IPS-20b (cell line): ENCODE data around the gene DYNC2LI1.

Source experiments
- H3K27ac ChIP-seq: one replicate; pipeline ENCODE4 v1.5.1; 2013; ENCODE audit warnings: low read length
- H3K27me3 ChIP-seq: 2 replicates; pipeline ENCODE4 v1.6.1; 2013; ENCODE audit warnings: mild to moderate bottlenecking, low read length, inconsistent platforms; ENCODE audit not compliant: insufficient read depth
- H3K36me3 ChIP-seq: 2 replicates; pipeline ENCODE4 v1.6.1; 2013; ENCODE audit warnings: low read depth, mild to moderate bottlenecking, inconsistent platforms, low read length, moderate library complexity; ENCODE audit not compliant: insufficient read depth
- H3K4me1 ChIP-seq: 2 replicates; pipeline ENCODE4 v1.6.1; 2013; ENCODE audit warnings: mild to moderate bottlenecking, control low read depth, inconsistent platforms, low read length, moderate library complexity; ENCODE audit not compliant: insufficient read depth
- H3K4me3 ChIP-seq: 2 replicates; pipeline ENCODE4 v1.5.1; 2013; ENCODE audit warnings: mild to moderate bottlenecking, low read length, inconsistent platforms
- H3K9ac ChIP-seq: 2 replicates; pipeline ENCODE4 v1.6.1; 2013; ENCODE audit warnings: low read depth, mild to moderate bottlenecking, inconsistent platforms, low read length, moderate library complexity
- H3K9me3 ChIP-seq: 2 replicates; pipeline ENCODE4 v1.6.1; 2013; ENCODE audit warnings: mild to moderate bottlenecking, low read depth, low read length, inconsistent platforms; ENCODE audit not compliant: insufficient read depth

Gene DYNC2LI1

GRCh38 chr2:43796206-43796605 lies 22.4 kb downstream of the DYNC2LI1 start:
- no peaks in the 10 kb centered on the region for H3K9me3 ChIP-seq
- no peak overlapping the region for H3K9ac ChIP-seq
- no peaks in the 10 kb centered on the region for H3K36me3 ChIP-seq
- no peaks in the 10 kb centered on the region for H3K4me1 ChIP-seq
- no peaks in the 10 kb centered on the region for H3K27me3 ChIP-seq
- no peak overlapping the region for H3K4me3 ChIP-seq
- no peak overlapping the region for H3K27ac ChIP-seq

DNA sequence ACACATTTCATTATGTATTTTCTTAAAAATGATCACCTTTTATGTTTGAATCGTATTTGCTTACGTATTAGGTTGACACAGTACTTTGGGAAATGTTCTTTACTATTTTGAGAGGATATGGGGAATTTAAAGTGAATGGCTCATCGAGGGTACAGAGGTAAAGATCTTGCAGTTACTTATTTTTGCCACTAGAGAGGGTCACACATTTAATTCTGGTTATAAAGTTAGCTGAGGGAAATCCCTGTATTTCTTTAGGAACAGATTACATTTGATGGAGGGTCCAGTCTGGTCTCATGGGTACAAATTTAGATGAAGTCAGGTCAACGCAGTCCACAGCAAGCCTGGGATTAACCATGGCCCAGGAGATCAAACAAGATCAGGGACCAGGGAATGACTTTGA lies 24.5 kb downstream of the DYNC2LI1 start:
- Histone ChIP-seq H3K27ac (no peak overlapping the region), H3K4me1 (no peaks in the 10 kb centered on the region), H3K9me3 (no peaks in the 10 kb centered on the region)

GRCh38 chr2:43800894-43801293 lies 27.1 kb downstream of the DYNC2LI1 start:
- no peaks in the 10 kb centered on the region for H3K9me3 ChIP-seq
- no peaks in the 10 kb centered on the region for H3K27me3 ChIP-seq
- no peak overlapping the region for H3K4me3 ChIP-seq
- no peaks in the 10 kb centered on the region for H3K36me3 ChIP-seq
- no peak overlapping the region for H3K27ac ChIP-seq
- H3K9ac ChIP-seq = no peak overlapping the region
- H3K4me1 ChIP-seq = no peaks in the 10 kb centered on the region

More for the DNA sequence above, 24.5 kb downstream of the DYNC2LI1 start:
- Histone ChIP-seq H3K9ac (no peak overlapping the region), H3K4me3 (no peak overlapping the region), H3K36me3 (no peaks in the 10 kb centered on the region), H3K27me3 (no peaks in the 10 kb centered on the region)

DNA sequence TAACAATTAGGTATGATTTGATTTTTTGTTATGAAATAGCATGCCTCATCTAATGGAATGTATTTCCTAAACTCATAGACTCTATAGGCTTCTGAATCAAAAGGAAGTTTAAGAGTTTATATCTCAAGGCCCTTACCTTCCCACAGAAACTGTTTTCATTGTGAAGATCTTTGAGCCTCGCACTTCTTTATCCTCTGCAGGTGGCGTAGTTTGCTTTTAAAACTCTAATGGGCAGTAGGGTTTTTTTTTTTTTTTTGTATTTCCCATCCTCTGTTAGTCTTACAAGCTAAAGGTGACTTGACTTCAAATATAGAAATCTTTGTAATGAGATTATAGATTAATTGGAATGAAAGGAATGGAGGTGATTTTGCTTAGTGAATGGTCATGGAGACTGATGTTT lies 28.3 kb downstream of the DYNC2LI1 start:
- Histone ChIP-seq H3K4me1 (no peaks in the 10 kb centered on the region), H3K4me3 (no peak overlapping the region)

GRCh38 chr2:43803113-43803512 lies 29.3 kb downstream of the DYNC2LI1 start:
- Histone ChIP-seq H3K4me1 (no peaks in the 10 kb centered on the region), H3K9ac (no peak overlapping the region), H3K9me3 (no peaks in the 10 kb centered on the region), H3K4me3 (no peak overlapping the region), H3K27ac (no peak overlapping the region), H3K27me3 (no peaks in the 10 kb centered on the region), H3K36me3 (no peaks in the 10 kb centered on the region)

More for the DNA sequence above, 28.3 kb downstream of the DYNC2LI1 start:
- H3K36me3 ChIP-seq = no peaks in the 10 kb centered on the region
- no peaks in the 10 kb centered on the region for H3K9me3 ChIP-seq
- no peaks in the 10 kb centered on the region for H3K27me3 ChIP-seq
- H3K27ac ChIP-seq = no peak overlapping the region
- no peak overlapping the region for H3K9ac ChIP-seq

- Histone ChIP-seq H3K27ac (no peak overlapping the region), H3K9ac (no peak overlapping the region), H3K36me3 (no peaks in the 10 kb centered on the region), H3K27me3 (no peaks in the 10 kb centered on the region), H3K9me3 (no peaks in the 10 kb centered on the region), H3K4me1 (no peaks in the 10 kb centered on the region), H3K4me3 (no peak overlapping the region)
Measured at GRCh38 chr2:43806719-43807031, 32.8 kb downstream of the DYNC2LI1 start.

DNA sequence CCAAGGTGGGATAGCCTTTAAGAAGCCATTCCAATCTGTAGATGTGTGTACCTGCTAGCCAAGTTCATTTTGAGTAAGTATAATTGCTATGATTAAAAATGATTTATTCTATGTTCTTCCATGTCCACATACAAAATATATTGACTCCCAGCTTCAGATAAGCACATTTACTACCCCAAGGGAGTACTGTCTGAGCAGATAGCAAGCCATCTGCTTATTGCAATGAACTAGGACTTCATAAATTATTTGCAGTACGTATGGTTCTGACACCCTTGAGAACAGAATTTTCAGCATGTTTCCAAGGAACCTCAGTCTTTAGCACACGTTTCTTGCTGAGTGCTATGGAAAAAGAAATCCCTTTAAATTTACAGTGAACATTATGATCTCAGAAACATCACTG lies 36.6 kb downstream of the DYNC2LI1 start:
- H3K27ac ChIP-seq = no peak overlapping the region

DNA sequence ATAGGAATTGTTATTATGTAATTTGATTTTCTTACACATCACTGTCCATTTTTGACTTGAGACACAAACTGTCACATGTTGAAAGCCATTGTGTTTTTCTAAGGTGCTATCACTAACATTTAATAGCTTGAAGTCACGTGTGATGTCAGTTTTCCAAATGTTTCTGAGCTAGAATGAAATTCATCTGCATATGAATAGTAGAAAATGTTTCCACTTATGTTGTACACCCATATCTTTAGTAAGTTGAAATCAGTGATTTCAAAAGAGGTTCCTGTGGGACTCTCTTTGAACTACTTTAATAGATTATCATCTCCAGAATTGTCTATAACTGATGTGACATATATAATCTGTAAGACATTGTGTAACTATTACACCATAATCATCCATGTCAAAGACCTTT lies 37.0 kb downstream of the DYNC2LI1 start:
- Histone ChIP-seq H3K9ac (no peak overlapping the region), H3K9me3 (no peaks in the 10 kb centered on the region), H3K27ac (no peak overlapping the region), H3K36me3 (no peaks in the 10 kb centered on the region), H3K4me3 (no peak overlapping the region), H3K27me3 (no peaks in the 10 kb centered on the region), H3K4me1 (no peaks in the 10 kb centered on the region)

More for the DNA sequence above, 36.6 kb downstream of the DYNC2LI1 start:
- Histone ChIP-seq H3K4me3 (no peak overlapping the region), H3K4me1 (no peaks in the 10 kb centered on the region), H3K9me3 (no peaks in the 10 kb centered on the region), H3K27me3 (no peaks in the 10 kb centered on the region), H3K36me3 (no peaks in the 10 kb centered on the region), H3K9ac (no peak overlapping the region)

- Histone ChIP-seq H3K4me3 (no peak overlapping the region), H3K9me3 (no peaks in the 10 kb centered on the region), H3K27me3 (no peaks in the 10 kb centered on the region), H3K9ac (no peak overlapping the region), H3K36me3 (no peaks in the 10 kb centered on the region), H3K4me1 (no peaks in the 10 kb centered on the region), H3K27ac (no peak overlapping the region)
Measured at GRCh38 chr2:43812006-43812405, 38.2 kb downstream of the DYNC2LI1 start.

DNA sequence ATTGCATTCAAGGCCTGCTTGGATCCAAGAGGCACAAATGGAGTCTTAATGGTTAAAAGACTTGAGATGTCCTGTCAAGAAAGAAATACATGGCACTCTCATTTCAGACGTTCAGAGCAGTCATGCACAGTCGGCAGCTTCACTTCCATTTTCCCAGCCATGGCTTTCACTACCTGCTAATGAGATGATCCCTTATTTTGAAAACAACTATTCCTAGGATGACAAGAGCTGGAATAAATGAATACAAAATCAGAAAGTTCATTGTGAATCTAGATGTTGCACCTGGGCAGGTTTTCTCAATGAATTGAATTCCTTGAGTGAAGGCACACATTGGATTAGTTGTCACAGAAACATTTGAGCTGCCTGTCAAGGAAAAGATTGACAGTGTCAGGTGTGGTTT lies 39.1 kb downstream of the DYNC2LI1 start:
- Histone ChIP-seq H3K4me1 (no peaks in the 10 kb centered on the region), H3K9me3 (no peaks in the 10 kb centered on the region), H3K27me3 (no peaks in the 10 kb centered on the region), H3K9ac (no peak overlapping the region), H3K36me3 (no peaks in the 10 kb centered on the region), H3K4me3 (no peak overlapping the region), H3K27ac (no peak overlapping the region)

DNA sequence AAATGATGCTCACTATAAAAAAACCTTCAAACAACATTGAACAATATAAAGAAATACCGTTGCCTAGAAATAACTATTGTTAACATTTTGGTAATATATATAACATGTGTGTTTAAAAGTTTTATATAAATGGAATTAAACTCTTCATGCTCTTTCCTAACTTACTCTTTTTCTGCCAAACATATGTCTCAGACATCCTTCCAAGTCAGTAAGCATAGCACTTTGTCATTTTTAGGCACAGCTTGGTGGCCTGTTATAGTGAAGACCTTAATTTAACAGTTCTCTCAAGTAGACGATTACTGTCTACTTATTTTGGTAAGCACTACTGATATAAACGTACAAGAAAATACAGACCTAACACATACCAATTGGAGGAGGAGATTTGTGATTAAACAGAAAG lies 40.9 kb downstream of the DYNC2LI1 start:
- no peak overlapping the region for H3K4me3 ChIP-seq
- no peak overlapping the region for H3K9ac ChIP-seq
- H3K36me3 ChIP-seq = no peaks in the 10 kb centered on the region
- no peaks in the 10 kb centered on the region for H3K27me3 ChIP-seq
- H3K4me1 ChIP-seq = no peaks in the 10 kb centered on the region
- H3K27ac ChIP-seq = no peak overlapping the region
- no peaks in the 10 kb centered on the region for H3K9me3 ChIP-seq

- Histone ChIP-seq H3K4me3 (no peak overlapping the region), H3K27me3 (no peaks in the 10 kb centered on the region), H3K9ac (no peak overlapping the region), H3K27ac (no peak overlapping the region), H3K36me3 (no peaks in the 10 kb centered on the region), H3K9me3 (no peaks in the 10 kb centered on the region), H3K4me1 (no peaks in the 10 kb centered on the region)
Measured at GRCh38 chr2:43818761-43819160, 44.9 kb downstream of the DYNC2LI1 start.
